K562 (cell line): ENCODE measurements around the gene MXI1. TPM values are rescaled to one million over a fixed set of nuclear protein-coding genes. Genes with fewer than 3 reads are reported as not detected.

Source experiments
- ATAC-seq: fragments of 200-7000 bp; cut with Tn5 transposase; 3 replicates; pipeline ENCODE4 v1.9.1; 2020; ENCODE audit warnings: moderate library complexity
- BruUV-seq: library from RNA; stranded (reverse); fragments of 400-500 nt; replicated peaks from 2 replicates; lab custom pipeline; 2021; lab: Mats Ljungman, UMichigan
- CTCF ChIA-PET: fragments of 300-600 bp; formaldehyde crosslinking; extraction: SDS; loops from one replicate; lab custom pipeline; 2021; ENCODE audit warnings: low intra/inter-chr PET ratio; lab: Yijun Ruan, JAX
- POLR2A ChIA-PET: fragments of 300-600, 350-650 bp; sonication (Branson Sonifier 250); formaldehyde crosslinking; extraction: SDS; loops from one replicate; lab custom pipeline; 2021; ENCODE audit warnings: antibody characterized with exemption, inconsistent platforms; lab: Yijun Ruan, JAX
- DNase-seq, 4 experiments: peaks; one replicate each; pipeline versions ENCODE4 v3.0.0 to v3.0.0-alpha.2; 2011 to 2018; ENCODE audit warnings: low spot score in 3 of 4, mixed read lengths in 3 of 4; ENCODE audit errors: extremely low read depth in 1 of 4
- FAIRE-seq: peaks from 2 replicates; lab custom pipeline; 2011; peaks lifted over from hg19 to GRCh38; lab: Jason Lieb, UNC
- H2AFZ ChIP-seq: 2 replicates; pipeline ENCODE4 v1.6.0; 2011; ENCODE audit warnings: low read depth, low read length, control low read depth, inconsistent platforms
- H3K27ac ChIP-seq: fragments of 200-600 bp; 3 replicates; pipeline ENCODE4 v1.8.0; 2011; ENCODE audit warnings: low read depth, mild to moderate bottlenecking, control low read depth, inconsistent platforms, low read length, moderate library complexity, mixed read lengths; ENCODE audit errors: extremely low read depth
- H3K27me3 ChIP-seq, 2 experiments: fragments of 300-600 bp in 1 of 2; 2 replicates in 1 of 2; 3 replicates in 1 of 2; pipeline versions ENCODE4 v1.6.0 to v1.8.0; 2011; ENCODE audit warnings: inconsistent platforms in 2 of 2, low read length in 2 of 2, mild to moderate bottlenecking in 1 of 2, mixed read lengths in 1 of 2, moderate library complexity in 1 of 2; ENCODE audit not compliant: control insufficient read depth in 2 of 2, insufficient read depth in 2 of 2
- H3K36me3 ChIP-seq: fragments of 300-600 bp; 3 replicates; pipeline ENCODE4 v1.8.0; 2011; ENCODE audit warnings: mild to moderate bottlenecking, low read length, inconsistent platforms; ENCODE audit not compliant: control insufficient read depth, insufficient read depth
- H3K4me1 ChIP-seq, 2 experiments: fragments of 200-600 bp in 1 of 2; replicated peaks in 1 of 2; 2 replicates in 1 of 2; 3 replicates in 1 of 2; pipeline versions ENCODE4 v1.5.1 to v1.8.0; 2011; ENCODE audit warnings: inconsistent platforms in 2 of 2, low read length in 2 of 2, mild to moderate bottlenecking in 1 of 2, mixed read lengths in 1 of 2, moderate library complexity in 1 of 2; ENCODE audit not compliant: control insufficient read depth in 2 of 2, insufficient read depth in 2 of 2
- H3K4me2 ChIP-seq: 2 replicates; pipeline ENCODE4 v1.6.1; 2011; ENCODE audit warnings: low read length, control low read depth, inconsistent platforms, mixed read lengths; ENCODE audit not compliant: insufficient read depth
- H3K4me3 ChIP-seq: fragments of 200-600 bp; sonication (generic), shearing (Covaris generic); 2 replicates; pipeline ENCODE4 v1.5.1; 2016; ENCODE audit warnings: control low read depth, inconsistent platforms
- H3K79me2 ChIP-seq: fragments of 200-600 bp; 3 replicates; pipeline ENCODE4 v1.8.0; 2011; ENCODE audit warnings: low read length, inconsistent platforms; ENCODE audit not compliant: control insufficient read depth, insufficient read depth
- H3K9ac ChIP-seq, 2 experiments: 2 replicates each; pipeline versions ENCODE4 v1.6.0 to v1.6.1; 2011; ENCODE audit warnings: low read depth in 2 of 2, low read length in 2 of 2, control low read depth in 1 of 2, inconsistent platforms in 1 of 2, mild to moderate bottlenecking in 1 of 2, mixed read lengths in 1 of 2; ENCODE audit not compliant: insufficient read depth in 1 of 2
- H3K9me1 ChIP-seq: one replicate; pipeline ENCODE4 v1.6.0; 2011; ENCODE audit warnings: inconsistent platforms, mild to moderate bottlenecking, low read length, moderate library complexity; ENCODE audit not compliant: control insufficient read depth, insufficient read depth
- H3K9me3 ChIP-seq: replicated peaks from 2 replicates; pipeline ENCODE4 v1.5.1; 2011; ENCODE audit warnings: low read depth, low read length, inconsistent platforms; ENCODE audit not compliant: control insufficient read depth, insufficient read depth
- H4K20me1 ChIP-seq: replicated peaks from 2 replicates; pipeline ENCODE4 v1.6.1; 2011; ENCODE audit warnings: low read length, inconsistent platforms, mixed read lengths; ENCODE audit not compliant: control insufficient read depth, insufficient read depth
- BRD9 ChIP-seq: fragments of 450-650 bp; IDR thresholded peaks from 2 replicates; pipeline ENCODE4 v1.6.1; 2018; ENCODE audit warnings: low read depth; ENCODE audit not compliant: partially characterized antibody
- CC2D1A ChIP-seq: fragments of 450-650 bp; IDR thresholded peaks from 2 replicates; pipeline ENCODE4 v1.6.1; 2017; ENCODE audit warnings: mild to moderate bottlenecking
- CREB5 ChIP-seq: fragments of 250-450 bp; sonication (Bioruptor Pico); IDR thresholded peaks from 2 replicates; pipeline ENCODE4 v1.5.0; 2020; ENCODE audit warnings: mild to moderate bottlenecking
- CSDE1 ChIP-seq, 2 experiments: fragments of 450-650 bp; IDR thresholded peaks; 2 replicates each; pipeline ENCODE4 v1.6.1; 2016; ENCODE audit warnings: mild to moderate bottlenecking in 1 of 2
- FOSL1 ChIP-seq: fragments of 200-800 bp; sonication (Bioruptor generic); conservative IDR thresholded peaks from 2 replicates; pipeline ENCODE4 v1.6.1; 2016; ENCODE audit warnings: missing genetic modification characterization, missing compliant biosample characterization
- FUS ChIP-seq: fragments of 200-400 bp; formaldehyde crosslinking; optimal IDR thresholded peaks from 2 replicates; pipeline ENCODE3; 2017; ENCODE audit warnings: low read depth, low read length
- GTF2B ChIP-seq: IDR thresholded peaks from 2 replicates; pipeline ENCODE4 v1.6.1; 2011; ENCODE audit not compliant: insufficient read length; ENCODE audit errors: extremely low read depth
- HNRNPUL1 ChIP-seq: fragments of 200-400 bp; formaldehyde crosslinking; IDR thresholded peaks from 2 replicates; pipeline ENCODE4 v1.6.1; 2017; ENCODE audit warnings: low read length
- JUND ChIP-seq, 2 experiments: IDR thresholded peaks; 2 replicates in 1 of 2; 3 replicates in 1 of 2; pipeline ENCODE4 v1.6.1; 2011; ENCODE audit warnings: borderline replicate concordance in 2 of 2, low read depth in 2 of 2, low read length in 2 of 2, improper control_type of control experiment in 1 of 2, missing biosample characterization in 1 of 2, missing genetic modification characterization in 1 of 2, missing genetic modification reagents in 1 of 2
- MAFK ChIP-seq: IDR thresholded peaks from 2 replicates; pipeline ENCODE4 v1.6.1; 2011; ENCODE audit warnings: low read length, improper control_type of control experiment
- PHF20 ChIP-seq: fragments of 450-650 bp; IDR thresholded peaks from 2 replicates; pipeline ENCODE4 v1.6.1; 2018; ENCODE audit not compliant: partially characterized antibody
- PPARD ChIP-seq: fragments of 250-450 bp; sonication (Bioruptor Pico); IDR thresholded peaks from 2 replicates; pipeline ENCODE4 v1.8.0; 2022; ENCODE audit warnings: inconsistent platforms, mild to moderate bottlenecking, moderate library complexity
- SP1 ChIP-seq: sonication (generic); formaldehyde crosslinking; IDR thresholded peaks from 2 replicates; pipeline ENCODE4 v1.8.1; 2022; ENCODE audit warnings: mild to moderate bottlenecking, missing genetic modification reagents
- STAG1 ChIP-seq: sonication (generic); formaldehyde crosslinking; IDR thresholded peaks from 2 replicates; pipeline ENCODE4 v1.5.0; 2020; ENCODE audit warnings: missing genetic modification reagents, borderline replicate concordance
- ZBTB9 ChIP-seq: fragments of 450-650 bp; formaldehyde crosslinking; IDR thresholded peaks from 2 replicates; pipeline ENCODE4 v1.4.0; 2020; ENCODE audit warnings: mild to moderate bottlenecking, moderate library complexity
- WGBS: fragments of 100-300 bp; shearing (Covaris generic); methylation state at CpG from one replicate; pipeline ENCODE4 v1.1.6; 2016; ENCODE audit warnings: low coverage, mixed read lengths; ENCODE audit not compliant: insufficient coverage; ENCODE audit errors: missing lambda C conversion rate; 5-methylcytosine and 5-hydroxymethylcytosine counted together
- in situ Hi-C: fragments of 300-500 bp; cut with MboI; formaldehyde crosslinking; loops from 4 replicates; pipeline ENCODE4 v1.15.0; 2018; ENCODE audit warnings: inconsistent platforms, mixed read lengths
- intact Hi-C: fragments of 100-400 bp; cut with micrococcal nuclease; formaldehyde crosslinking; loops from 2 replicates; pipeline ENCODE4 v1.14.2; 2022
- polyA plus RNA-seq, 8 experiments: library from polyadenylated mRNA; depleted of rRNA in 4 of 8; stranded (reverse) in 5 of 8; unstranded in 3 of 8; fragments of >200 nt; fragmentation: Nextera tagmentation in 2 of 8; fragmentation: Illumina TruSeq in 1 of 8; extraction: Ambion mirVana in 2 of 8; extraction: Trizol in 1 of 8; gene quantifications; 2 replicates each; pipeline versions ENCODE4 v1.2.1 to v1.2.3, GENCODE V29; 2011 to 2014; ENCODE audit warnings: inconsistent platforms in 1 of 8, missing spikeins in 1 of 8
- total RNA-seq, 7 experiments: library from RNA; depleted of rRNA in 6 of 7; stranded (reverse); fragments of >200 nt in 6 of 7; fragmentation: Illumina TruSeq in 2 of 7; extraction: Trizol in 2 of 7; gene quantifications; 2 replicates each; pipeline versions ENCODE4 v1.2.1 to v1.2.3, GENCODE V29; 2011 to 2021; ENCODE audit warnings: low replicate concordance in 1 of 7

MXI1 gene
- total and polyA plus RNA-seq, 9 of the 15 experiments (the other 6 are each of a cell fraction or from before 2014, with no cell fraction given): 9.1 to 23.7 (median 14.8) TPM

GRCh38 chr10:110279407-110279986 is 72.1 kb downstream of the MXI1 start:
- Histone ChIP-seq H3K9me3 (no peaks in the 10 kb centered on the region), H3K4me1 (peaks cover 0 to 10% of the 10 kb centered on the region in 2 experiments; a peak in 3 of 5 replicates), H3K79me2 (no peaks in the 10 kb centered on the region; the same call in 2 of the 3 replicates), H3K27ac (no peak overlapping the region), H4K20me1 (0 out of 2 replicates have a peak, but pooled peaks cover 3% of the 10 kb centered on the region), H3K4me3 (no peak overlapping the region), H3K9me1 (no peaks in the 10 kb centered on the region), H3K27me3 (no peaks in the 10 kb centered on the region), H2AFZ (no peak overlapping the region), H3K9ac (no peak overlapping the region), H3K4me2 (no peak overlapping the region), H3K36me3 (peaks cover 20% of the 10 kb centered on the region; the same call in 2 of the 3 replicates)
- peak; percentile 12 to 69 (median 20) for DNase-seq
- POLR2A ChIA-PET: interaction anchor here (2.1 kb wide), 1 partner anchor 141 kb away, joined by 6 read pairs; no protein-coding TSS in a partner anchor
- FAIRE-seq: peak; percentile 88
- in situ Hi-C loops: no loop called here
- no TSS peak for BruUV-seq
- CTCF ChIA-PET: interaction anchor here (0.7 to 1.9 kb wide), 3 partner anchors 8 to 142 kb away, joined by 3 to 40 read pairs (median 3); no protein-coding TSS in a partner anchor
- intact Hi-C loops: loop anchor here (1.0 to 5.0 kb wide), 5 partner anchors 37 to 395 kb away; no protein-coding TSS in a partner anchor
- WGBS: 32% methylated on average over 6 of the region's 6 CpGs
- ATAC-seq: peak; percentile 83
- TF ChIP-seq CC2D1A (0 out of 2 replicates have a peak, but pooled peaks have one; percentile 41), MAFK (no peak), SP1 (no peak), STAG1 (peak; percentile 12; the same call in 1 of the 2 replicates), HNRNPUL1 (no peak), PPARD (CRISPR knock-in tag) (no peak), PHF20 (no peak), FOSL1 (tag) (no peak), GTF2B (no peak), ZBTB9 (no peak), FUS (no peak), CREB5 (CRISPR knock-in tag) (no peak), BRD9 (no peak), JUND (IDR thresholded peaks at IDR 0.05; ENCODE audit: borderline replicate concordance, low read depth, low read length) (peak; percentile 22; the same call in 1 of the 2 replicates), JUND (tag; IDR thresholded peaks at IDR 0.05; ENCODE audit: borderline replicate concordance, low read depth, low read length) (no peak), CSDE1 (IDR thresholded peaks at IDR 0.05) (no peak)
